Choroid plexus epithelial cell (primary cell): ENCODE measurements around the gene SLC34A2.
A peak's percentile ranks its signal among the peaks of the same experiment; 100 is the strongest.
"Not testable (repeated sequence)": the region's sequence is repeated elsewhere in the genome, so short reads cannot be mapped to it uniquely, and the experiment has no call there.

ENCODE experiments used
- DNase-seq: peaks from one replicate; pipeline ENCODE4 v3.0.0-alpha.2; 2010; ENCODE audit warnings: low read depth
- H3K4me3 ChIP-seq: 2 replicates; pipeline ENCODE4 v1.5.1; 2011; ENCODE audit warnings: low read depth, mild to moderate bottlenecking, control low read depth, low read length, moderate library complexity
- CTCF ChIP-seq: conservative IDR thresholded peaks from 2 replicates; pipeline ENCODE4 v1.5.1; 2011; ENCODE audit warnings: low read depth, mild to moderate bottlenecking, control low read depth, inconsistent platforms, low read length, moderate library complexity

The SLC34A2 gene

GRCh38 chr4:25638806-25639205, 16.8 kb upstream of the SLC34A2 start:
- no peak for DNase-seq
- TF ChIP-seq CTCF, result no peak
- no peak overlapping the region for H3K4me3 ChIP-seq

- no peak overlapping the region for H3K4me3 ChIP-seq
- DNase-seq, result no peak
- TF ChIP-seq CTCF, result no peak
Observed at GRCh38 chr4:25650311-25650710, 5.3 kb upstream of the SLC34A2 start.

- H3K4me3 ChIP-seq, result no peak overlapping the region
- no peak for DNase-seq
- no peak for TF ChIP-seq CTCF
Observed at GRCh38 chr4:25651682-25652081, 4.0 kb upstream of the SLC34A2 start.

GRCh38 chr4:25654031-25654970, 1.4 kb upstream of the SLC34A2 start:
- H3K4me3 ChIP-seq, result no peak overlapping the region
- TF ChIP-seq CTCF, result no peak
- peak; percentile 11 for DNase-seq

- no peak overlapping the region for H3K4me3 ChIP-seq
- DNase-seq, result no peak
- no peak for TF ChIP-seq CTCF
Observed at GRCh38 chr4:25656031-25656430, 380 bp downstream of the SLC34A2 start.

- TF ChIP-seq CTCF, result no peak
- no peak for DNase-seq
- H3K4me3 ChIP-seq, result no peak overlapping the region
Observed at GRCh38 chr4:25658357-25658771, 2.7 kb downstream of the SLC34A2 start.

- TF ChIP-seq CTCF, result no peak
- DNase-seq, result no peak
- no peak overlapping the region for H3K4me3 ChIP-seq
Observed at GRCh38 chr4:25658777-25659176, 3.1 kb downstream of the SLC34A2 start.

- H3K4me3 ChIP-seq, DNase-seq: not testable (repeated sequence)
Observed at GRCh38 chr4:25661441-25661840, 5.8 kb downstream of the SLC34A2 start.
